Fibroblast of lung (primary cell): ENCODE results near the gene PXMP4. TPM values are rescaled to one million over a fixed set of nuclear protein-coding genes. Genes with fewer than 3 reads are reported as not detected.

ENCODE experiments used
- DNase-seq, 2 donors: peaks; one replicate each; pipeline versions ENCODE4 v3.0.0 to v3.0.0-alpha.2; 2010; ENCODE audit warnings: low read depth in 2 of 2
- H2AFZ ChIP-seq: 2 replicates; pipeline ENCODE4 v1.5.1; 2012; ENCODE audit warnings: low read length, control low read depth, inconsistent platforms
- H3K27ac ChIP-seq: 2 replicates; pipeline ENCODE4 v1.5.1; 2011; ENCODE audit warnings: low read length, control low read depth; ENCODE audit not compliant: insufficient read depth
- H3K27me3 ChIP-seq: 2 replicates; pipeline ENCODE4 v1.5.1; 2011; ENCODE audit warnings: mild to moderate bottlenecking, low read length; ENCODE audit not compliant: control insufficient read depth, insufficient read depth
- H3K36me3 ChIP-seq: 2 replicates; pipeline ENCODE4 v1.5.1; 2011; ENCODE audit warnings: low read length; ENCODE audit not compliant: control insufficient read depth, insufficient read depth
- H3K4me1 ChIP-seq: 2 replicates; pipeline ENCODE4 v1.5.1; 2011; ENCODE audit warnings: low read length; ENCODE audit not compliant: control insufficient read depth, insufficient read depth; ENCODE audit errors: extremely low read depth
- H3K4me2 ChIP-seq: 2 replicates; pipeline ENCODE4 v1.5.1; 2011; ENCODE audit warnings: low read length, control low read depth; ENCODE audit not compliant: insufficient read depth; ENCODE audit errors: extremely low read depth
- H3K4me3 ChIP-seq, 4 experiments: fragments of 200-600 bp in 1 of 4; sonication (generic) in 1 of 4; replicated peaks in 1 of 4; 2 replicates each; pipeline ENCODE4 v1.5.1; 2011 to 2016; ENCODE audit warnings: low read length in 4 of 4, low read depth in 3 of 4, mild to moderate bottlenecking in 3 of 4, control low read depth in 2 of 4, inconsistent platforms in 1 of 4, mixed read lengths in 1 of 4; ENCODE audit not compliant: insufficient read depth in 1 of 4; ENCODE audit errors: control extremely low read depth in 1 of 4
- H3K79me2 ChIP-seq: 2 replicates; pipeline ENCODE4 v1.5.1; 2012; ENCODE audit warnings: mild to moderate bottlenecking, low read length, inconsistent platforms; ENCODE audit not compliant: control insufficient read depth, insufficient read depth
- H3K9ac ChIP-seq: 2 replicates; pipeline ENCODE4 v1.5.1; 2011; ENCODE audit warnings: mild to moderate bottlenecking, low read length, control low read depth; ENCODE audit not compliant: insufficient read depth
- H3K9me3 ChIP-seq: 2 replicates; pipeline ENCODE4 v1.5.1; 2012; ENCODE audit warnings: low read depth, low read length; ENCODE audit not compliant: control insufficient read depth, insufficient read depth
- H4K20me1 ChIP-seq: 2 replicates; pipeline ENCODE4 v1.5.1; 2011; ENCODE audit warnings: low read length; ENCODE audit not compliant: control insufficient read depth, insufficient read depth; ENCODE audit errors: extremely low read depth
- EZH2 ChIP-seq: IDR thresholded peaks from 2 replicates; pipeline ENCODE4 v1.5.1; 2012; ENCODE audit warnings: low read length, control low read depth, mild to moderate bottlenecking; ENCODE audit errors: missing control alignments
- polyA plus RNA-seq, 2 donors: library from polyadenylated mRNA; depleted of rRNA in 1 of 2; stranded (reverse) in 1 of 2; unstranded in 1 of 2; fragments of >200 nt; gene quantifications; 2 replicates each; pipeline ENCODE4 v1.2.1, GENCODE V29; 2011 to 2012; ENCODE audit warnings: missing spikeins in 1 of 2
- total RNA-seq: library from RNA; depleted of rRNA; stranded (reverse); fragments of >200 nt; gene quantifications from 2 replicates; pipeline ENCODE4 v1.2.1, GENCODE V29; 2014
- TF ChIP-seq, protein P1 (sequence below), 2 donors: IDR thresholded peaks in 1 of 2; conservative IDR thresholded peaks in 1 of 2; 1 replicate in 1 of 2; 2 replicates in 1 of 2; pipeline ENCODE4 v1.5.1; 2011 to 2012; ENCODE audit warnings: low read length in 2 of 2, control low read depth in 1 of 2, inconsistent platforms in 1 of 2, low read depth in 1 of 2, mild to moderate bottlenecking in 1 of 2

Gene PXMP4
- total and polyA plus RNA-seq, 2 donors (not counting 1 experiment from before 2014, with no cell fraction given): 4.1 to 6.3 TPM

- Histone ChIP-seq H3K27ac (peak overlapping the region; percentile 39), H3K9ac (peak overlapping the region; percentile 66), H4K20me1 (no peaks in the 10 kb centered on the region), H3K79me2 (no peaks in the 10 kb centered on the region), H2AFZ (peak overlapping the region; percentile 75), H3K36me3 (peaks cover 5% of the 10 kb centered on the region), H3K4me1 (peaks cover 22% of the 10 kb centered on the region), H3K27me3 (no peaks in the 10 kb centered on the region), H3K9me3 (no peaks in the 10 kb centered on the region), H3K4me3 (peak overlapping the region in 3 of 4 experiments; percentile 46 to 61 (median 55)), H3K4me2 (peak overlapping the region; percentile 85)
- no peak for TF ChIP-seq EZH2
- TF ChIP-seq, protein P1, sequence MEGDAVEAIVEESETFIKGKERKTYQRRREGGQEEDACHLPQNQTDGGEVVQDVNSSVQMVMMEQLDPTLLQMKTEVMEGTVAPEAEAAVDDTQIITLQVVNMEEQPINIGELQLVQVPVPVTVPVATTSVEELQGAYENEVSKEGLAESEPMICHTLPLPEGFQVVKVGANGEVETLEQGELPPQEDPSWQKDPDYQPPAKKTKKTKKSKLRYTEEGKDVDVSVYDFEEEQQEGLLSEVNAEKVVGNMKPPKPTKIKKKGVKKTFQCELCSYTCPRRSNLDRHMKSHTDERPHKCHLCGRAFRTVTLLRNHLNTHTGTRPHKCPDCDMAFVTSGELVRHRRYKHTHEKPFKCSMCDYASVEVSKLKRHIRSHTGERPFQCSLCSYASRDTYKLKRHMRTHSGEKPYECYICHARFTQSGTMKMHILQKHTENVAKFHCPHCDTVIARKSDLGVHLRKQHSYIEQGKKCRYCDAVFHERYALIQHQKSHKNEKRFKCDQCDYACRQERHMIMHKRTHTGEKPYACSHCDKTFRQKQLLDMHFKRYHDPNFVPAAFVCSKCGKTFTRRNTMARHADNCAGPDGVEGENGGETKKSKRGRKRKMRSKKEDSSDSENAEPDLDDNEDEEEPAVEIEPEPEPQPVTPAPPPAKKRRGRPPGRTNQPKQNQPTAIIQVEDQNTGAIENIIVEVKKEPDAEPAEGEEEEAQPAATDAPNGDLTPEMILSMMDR (conservative IDR thresholded peaks at IDR 0.05 in 1 of 2, IDR thresholded peaks at IDR 0.05 in 1 of 2; ENCODE audit: low read depth in 1 of 2, low read length in 2 of 2): no peak
- peak in 1 of 2 donors; percentile 20 for DNase-seq
These were observed 52.9 kb downstream of the PXMP4 start for GRCh38 chr20:33667245-33667675.

GRCh38 chr20:33666293-33667244 is 53.5 kb downstream of the PXMP4 start, which contains the start of gene ACTL10:
Gene ACTL10 (plus strand): TSS chr20:33666943. CDS start chr20:33667498, 555 bp downstream.
- H4K20me1 ChIP-seq: no peaks in the 10 kb centered on the region
- peak within 1 kb of the TSS; percentile 66 for H3K9ac ChIP-seq
- peak within 1 kb of the TSS; percentile 85 for H3K4me2 ChIP-seq
- H3K4me1 ChIP-seq: peaks cover 22% of the 10 kb centered on the region
- TF ChIP-seq, protein P1 (conservative IDR thresholded peaks at IDR 0.05 in 1 of 2, IDR thresholded peaks at IDR 0.05 in 1 of 2; ENCODE audit: low read depth in 1 of 2, low read length in 2 of 2): peak in 1 of 2 donors; percentile 43
- TF ChIP-seq EZH2: no peak
- H2AFZ ChIP-seq: peak within 1 kb of the TSS; percentile 95
- H3K4me3 ChIP-seq: peak within 1 kb of the TSS; percentile 46 to 61 (median 54)
- peak; percentile 95 to 98 for DNase-seq
- peaks cover 5% of the 10 kb centered on the region for H3K36me3 ChIP-seq
- peak within 1 kb of the TSS; percentile 76 for H3K27ac ChIP-seq
- H3K9me3 ChIP-seq: no peaks in the 10 kb centered on the region
- no peaks in the 10 kb centered on the region for H3K27me3 ChIP-seq
- H3K79me2 ChIP-seq: no peaks in the 10 kb centered on the region

DNA sequence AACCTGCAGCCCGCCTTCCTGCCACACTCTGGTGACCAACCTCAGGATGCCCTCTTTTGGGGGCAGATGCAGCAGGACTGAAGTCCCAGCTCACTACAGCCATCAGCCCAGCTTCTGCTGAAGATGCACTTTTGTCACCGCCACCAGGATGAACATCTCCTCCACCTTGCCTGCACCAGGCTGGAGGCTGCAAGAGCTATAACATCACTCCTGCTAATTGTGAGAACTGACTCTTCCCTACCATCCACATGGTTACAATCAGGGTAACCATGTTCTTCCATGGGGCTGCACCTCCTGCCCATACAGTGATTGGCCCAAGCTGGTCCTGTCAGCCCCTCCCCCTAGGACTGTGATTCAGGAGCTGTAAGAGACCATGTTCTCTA is 55.4 kb downstream of the PXMP4 start:
- no peak for DNase-seq
- Histone ChIP-seq H3K27ac (no peak overlapping the region), H3K36me3 (peaks cover 2% of the 10 kb centered on the region), H2AFZ (no peak overlapping the region), H3K9me3 (no peaks in the 10 kb centered on the region), H3K4me2 (peak overlapping the region; percentile 91), H3K79me2 (no peaks in the 10 kb centered on the region), H3K9ac (no peak overlapping the region), H3K27me3 (no peaks in the 10 kb centered on the region), H3K4me3 (no peak overlapping the region), H4K20me1 (no peaks in the 10 kb centered on the region), H3K4me1 (peaks cover 20% of the 10 kb centered on the region)
- no peak for TF ChIP-seq EZH2
- TF ChIP-seq, protein P1 (conservative IDR thresholded peaks at IDR 0.05 in 1 of 2, IDR thresholded peaks at IDR 0.05 in 1 of 2; ENCODE audit: low read depth in 1 of 2, low read length in 2 of 2): no peak
